WTC11 (cell line): Measurements from ENCODE around the gene DNLZ. TPM values are rescaled to one million over a fixed set of nuclear protein-coding genes. Genes with fewer than 3 reads are reported as not detected.

Experiments used
- ATAC-seq: fragments of 200-7000 bp; cut with Tn5 transposase; 2 replicates; pipeline ENCODE4 v1.10.0; 2021; ENCODE audit warnings: mild to moderate bottlenecking, moderate library complexity
- CTCF ChIA-PET: fragments of 300-600 bp; sonication (Branson Sonifier 250); formaldehyde crosslinking; loops from one replicate; lab custom pipeline; 2021; ENCODE audit warnings: antibody characterized with exemption; lab: Charles Lee
- POLR2A ChIA-PET: fragments of 350-600 bp; sonication (Branson Sonifier 250); formaldehyde crosslinking; loops from one replicate; lab custom pipeline; 2021; ENCODE audit warnings: antibody characterized with exemption; lab: Charles Lee
- DNase-seq: peaks from one replicate; pipeline ENCODE4 v3.0.0; 2021; ENCODE audit warnings: low spot score
- H3K27ac Mint-ChIP-seq: 2 replicates; pipeline ENCODE4 v1.8.0; 2021; ENCODE audit warnings: mixed read lengths
- H3K27me3 Mint-ChIP-seq: 2 replicates; pipeline ENCODE4 v1.8.0; 2021; ENCODE audit warnings: low read depth, mild to moderate bottlenecking, moderate library complexity, mixed read lengths
- H3K36me3 Mint-ChIP-seq: 2 replicates; pipeline ENCODE4 v1.8.0; 2021; ENCODE audit warnings: mixed read lengths
- H3K4me1 Mint-ChIP-seq: 2 replicates; pipeline ENCODE4 v1.8.0; 2022; ENCODE audit warnings: mixed read lengths
- H3K4me3 Mint-ChIP-seq: 2 replicates; pipeline ENCODE4 v1.8.0; 2021; ENCODE audit warnings: mild to moderate bottlenecking, moderate library complexity, mixed read lengths
- H3K9me3 Mint-ChIP-seq: 2 replicates; pipeline ENCODE4 v1.8.0; 2021; ENCODE audit warnings: mixed read lengths
- AFF4 ChIP-seq: sonication (generic); formaldehyde crosslinking; IDR thresholded peaks from 2 replicates; pipeline ENCODE4 v1.8.1; 2023; ENCODE audit warnings: mild to moderate bottlenecking, missing genetic modification reagents, borderline replicate concordance
- ATF1 ChIP-seq: sonication (generic); formaldehyde crosslinking; IDR thresholded peaks from 2 replicates; pipeline ENCODE4 v1.8.1; 2023; ENCODE audit warnings: mild to moderate bottlenecking, moderate library complexity, missing genetic modification reagents
- CTCF ChIP-seq: fragments of 200-600 bp; IDR thresholded peaks from 2 replicates; pipeline ENCODE4 v1.8.0; 2022; ENCODE audit warnings: antibody characterized with exemption
- E2F4 ChIP-seq: sonication (generic); formaldehyde crosslinking; IDR thresholded peaks from 2 replicates; pipeline ENCODE4 v1.8.1; 2022; ENCODE audit warnings: low read depth, mild to moderate bottlenecking, moderate library complexity, missing genetic modification reagents, borderline replicate concordance
- FOXK1 ChIP-seq: sonication (generic); formaldehyde crosslinking; IDR thresholded peaks from 2 replicates; pipeline ENCODE4 v1.8.0; 2022; ENCODE audit warnings: mild to moderate bottlenecking, moderate library complexity, missing genetic modification reagents
- GRHL2 ChIP-seq: fragments of 250-450 bp; sonication (Bioruptor Pico); IDR thresholded peaks from 2 replicates; pipeline ENCODE4 v1.8.0; 2022; ENCODE audit warnings: mild to moderate bottlenecking, moderate library complexity; ENCODE audit not compliant: insufficient replicate concordance, severe bottlenecking
- IRF1 ChIP-seq: sonication (generic); formaldehyde crosslinking; IDR thresholded peaks from 2 replicates; pipeline ENCODE4 v1.8.0; 2023; ENCODE audit warnings: missing genetic modification reagents
- JAZF1 ChIP-seq: fragments of 250-450 bp; sonication (Bioruptor Pico); IDR thresholded peaks from 2 replicates; pipeline ENCODE4 v1.9.0; 2021; ENCODE audit warnings: moderate library complexity, mild to moderate bottlenecking, inconsistent platforms
- KAT7 ChIP-seq: sonication (generic); formaldehyde crosslinking; IDR thresholded peaks from 2 replicates; pipeline ENCODE4 v1.8.1; 2023; ENCODE audit warnings: missing genetic modification reagents, mild to moderate bottlenecking, borderline replicate concordance
- MLX ChIP-seq: sonication (generic); formaldehyde crosslinking; IDR thresholded peaks from 2 replicates; pipeline ENCODE4 v1.8.1; 2023; ENCODE audit warnings: mild to moderate bottlenecking, missing genetic modification reagents, moderate library complexity
- MYBL2 ChIP-seq: sonication (generic); formaldehyde crosslinking; IDR thresholded peaks from 2 replicates; pipeline ENCODE4 v1.8.1; 2023; ENCODE audit warnings: mild to moderate bottlenecking, moderate library complexity, missing genetic modification reagents
- PRDM15 ChIP-seq: sonication (generic); formaldehyde crosslinking; IDR thresholded peaks from 2 replicates; pipeline ENCODE4 v1.8.0; 2022; ENCODE audit warnings: missing genetic modification reagents
- RELA ChIP-seq: sonication (generic); formaldehyde crosslinking; IDR thresholded peaks from 2 replicates; pipeline ENCODE4 v1.8.1; 2022; ENCODE audit warnings: missing genetic modification reagents, mild to moderate bottlenecking, borderline replicate concordance
- USF1 ChIP-seq: sonication (generic); formaldehyde crosslinking; IDR thresholded peaks from 2 replicates; pipeline ENCODE4 v1.8.0; 2022; ENCODE audit warnings: mild to moderate bottlenecking, missing genetic modification reagents
- ZNF396 ChIP-seq: fragments of 250-450 bp; sonication (Bioruptor Pico); IDR thresholded peaks from 2 replicates; pipeline ENCODE4 v1.8.0; 2021; ENCODE audit warnings: mild to moderate bottlenecking, moderate library complexity, borderline replicate concordance
- ZNF423 ChIP-seq: fragments of 250-450 bp; sonication (Bioruptor Pico); IDR thresholded peaks from 2 replicates; pipeline ENCODE4 v2.1.2; 2022; ENCODE audit warnings: mild to moderate bottlenecking, moderate library complexity
- ZNF425 ChIP-seq: fragments of 250-450 bp; sonication (Bioruptor Pico); conservative IDR thresholded peaks from 2 replicates; pipeline ENCODE4 v1.9.0; 2021; ENCODE audit warnings: mild to moderate bottlenecking
- total RNA-seq: library from RNA; stranded (reverse); gene quantifications from 3 replicates; pipeline ENCODE4 v1.2.3, GENCODE V29; 2021

Gene DNLZ
- total RNA-seq, 1 experiment from 2014 or later, result 17.2 TPM

- H3K36me3 Mint-ChIP-seq, result peaks cover 42% of the 10 kb centered on the region
- no peak overlapping the region for H3K27ac Mint-ChIP-seq
- no peak for ATAC-seq
- ChIA-PET POLR2A (no interaction called here), CTCF (interaction anchor here (1.3 kb wide), 1 partner anchor 31 kb away, joined by 3 read pairs; the partner anchor contains the start of gene DNLZ)
- H3K27me3 Mint-ChIP-seq, result no peaks in the 10 kb centered on the region
- no peak for TF ChIP-seq FOXK1 (CRISPR knock-in tag)
- TF ChIP-seq ZNF425, result no peak
- TF ChIP-seq USF1, result no peak
- TF ChIP-seq KAT7 (CRISPR knock-in tag), result no peak
- no peak for TF ChIP-seq MLX
- no peak for TF ChIP-seq IRF1 (CRISPR knock-in tag)
- no peak for TF ChIP-seq CTCF
- TF ChIP-seq PRDM15, result no peak
- TF ChIP-seq RELA, result no peak
- no peak for TF ChIP-seq ATF1 (CRISPR knock-in tag)
- TF ChIP-seq ZNF423 (CRISPR knock-in tag), result no peak
- H3K9me3 Mint-ChIP-seq, result no peaks in the 10 kb centered on the region
- peaks cover 9% of the 10 kb centered on the region for H3K4me1 Mint-ChIP-seq
- no peak for DNase-seq
- H3K4me3 Mint-ChIP-seq, result no peak overlapping the region
Measured at GRCh38 chr9:136394312-136395019, 30.9 kb upstream of the DNLZ start.

GRCh38 chr9:136393531-136393930 lies 30.0 kb upstream of the DNLZ start:
- Mint-ChIP-seq H3K4me1 (peaks cover under 1% of the 10 kb centered on the region; the same call in 1 of the 2 replicates), H3K27me3 (no peaks in the 10 kb centered on the region), H3K27ac (no peak overlapping the region), H3K4me3 (no peak overlapping the region), H3K9me3 (no peaks in the 10 kb centered on the region), H3K36me3 (peaks cover 42% of the 10 kb centered on the region)
- ChIA-PET POLR2A (no interaction called here), CTCF (no interaction called here)
- DNase-seq, result no peak
- ATAC-seq, result no peak
- TF ChIP-seq GRHL2 (no peak), JAZF1 (CRISPR knock-in tag) (no peak), ATF1 (CRISPR knock-in tag) (no peak), MYBL2 (no peak), E2F4 (CRISPR knock-in tag) (no peak), ZNF396 (no peak), AFF4 (CRISPR knock-in tag) (no peak)
